DOHH2 (cell line): ENCODE measurements around the gene OGDHL.

Experiments
- CTCF ChIP-seq: fragments of 200-600 bp; sonication (generic); IDR thresholded peaks from one replicate; pipeline ENCODE4 v1.5.1; 2014; ENCODE audit warnings: antibody characterized with exemption, mild to moderate bottlenecking, low read depth, low read length; ENCODE audit not compliant: poor library complexity, severe bottlenecking
- EZH2phosphoT487 ChIP-seq: fragments of 200-600 bp; sonication (generic); IDR thresholded peaks from 2 replicates; pipeline ENCODE4 v1.6.1; 2017; ENCODE audit warnings: borderline replicate concordance, mild to moderate bottlenecking, antibody characterized with exemption, low read length, moderate library complexity, mixed read lengths

GRCh38 chr10:49698679-49699078, 63.4 kb downstream of the OGDHL start:
- TF ChIP-seq CTCF (no peak), EZH2phosphoT487 (no peak)
